Measurements from ENCODE around the gene RER1. TPM values are rescaled to one million over a fixed set of nuclear protein-coding genes. Genes with fewer than 3 reads are reported as not detected.
A peak's percentile ranks its signal among the peaks of the same experiment; 100 is the strongest.

Gene RER1
- total RNA-seq, 1 experiment from 2014 or later = 110 TPM

- Histone ChIP-seq H3K27me3 (ENCODE audit: insufficient read depth, low read length) (no peaks in the 10 kb centered on the region), H3K14ac (ENCODE audit: insufficient read depth, low read length) (peak overlapping the region; percentile 83; the same call in 1 of the 2 replicates), H3K4me2 (ENCODE audit: insufficient read depth, insufficient read length, low read length) (peak overlapping the region; percentile 68), H2AK5ac (ENCODE audit: insufficient read length, low read length) (no peak overlapping the region), H2BK120ac (ENCODE audit: low read depth, low read length, poor library complexity, severe bottlenecking) (no peak overlapping the region), H4K5ac (ENCODE audit: insufficient read length, low read depth, low read length) (no peak overlapping the region), H3K9ac (ENCODE audit: extremely low read depth, insufficient read length, low read length) (peak overlapping the region; percentile 57), H3K23ac (ENCODE audit: insufficient read length, low read depth, low read length) (no peak overlapping the region), H3K79me2 (ENCODE audit: insufficient read depth, low read length) (no peaks in the 10 kb centered on the region), H2BK5ac (ENCODE audit: insufficient read length, low read length) (no peak overlapping the region), H3K9me3 (ENCODE audit: control insufficient read depth, low read depth, low read length) (no peaks in the 10 kb centered on the region), H3K18ac (ENCODE audit: insufficient read length, low read depth, low read length) (no peak overlapping the region), H4K91ac (ENCODE audit: insufficient read length, low read depth, low read length) (no peak overlapping the region), H2BK15ac (ENCODE audit: low read depth, low read length) (no peak overlapping the region), H2BK12ac (ENCODE audit: insufficient read length, low read depth, low read length) (no peak overlapping the region), H3K23me2 (ENCODE audit: insufficient read length, low read depth, low read length, poor library complexity, severe bottlenecking) (peaks cover 15% of the 10 kb centered on the region), H3K27ac (ENCODE audit: insufficient read length, low read depth, low read length) (no peak overlapping the region), H3K4me1 (ENCODE audit: insufficient read depth, low read length) (no peaks in the 10 kb centered on the region), H4K8ac (replicated peaks; ENCODE audit: insufficient read length, low read depth, low read length) (no peak overlapping the region), H2BK20ac (ENCODE audit: low read depth, low read length, poor library complexity, severe bottlenecking) (no peak overlapping the region), H3K79me1 (ENCODE audit: insufficient read depth, low read depth, low read length, poor library complexity, severe bottlenecking) (no peaks in the 10 kb centered on the region), H3K56ac (ENCODE audit: insufficient read length, low read depth, low read length) (no peak overlapping the region), H3K4ac (ENCODE audit: low read depth, low read length) (no peak overlapping the region), H2AFZ (ENCODE audit: low read length) (no peak overlapping the region), H4K20me1 (ENCODE audit: control insufficient read depth, insufficient read depth, insufficient read length) (no peaks in the 10 kb centered on the region), H3T11ph (ENCODE audit: low read length) (no peak overlapping the region)
- DNase-seq = peak; percentile 54
- H3K4me1 Mint-ChIP-seq = peaks cover 20 to 27% of the 10 kb centered on the region in 2 experiments
- peaks cover 7 to 17% (median 15%) of the 10 kb centered on the region in 3 experiments; a peak in 6 of 7 replicates for H3K36me3 Mint-ChIP-seq (ENCODE audit: insufficient read depth in 1 of 3, low read depth in 3 of 3)
- H3K9me3 Mint-ChIP-seq = no peaks in the 10 kb centered on the region
- peaks cover 21% of the 10 kb centered on the region for H3K27me3 Mint-ChIP-seq (ENCODE audit: low read depth)
- no peak for TF ChIP-seq CTCF (conservative IDR thresholded peaks at IDR 0.05)
- no CpG with 5 or more reads among the region's 28 CpGs for WGBS (ENCODE audit: extremely low coverage, insufficient read length, low lambda C conversion rate)
- H3K4me3 Mint-ChIP-seq = peak overlapping the region; percentile 75 to 83
- H3K27ac Mint-ChIP-seq = peak overlapping the region in 1 of 3 experiments; percentile 64; a peak in 1 of 7 replicates
Measured at GRCh38 chr1:2413495-2414296, 22.1 kb downstream of the RER1 start.
